ENCODE data around the gene TNNT3. TPM values are rescaled to one million over a fixed set of nuclear protein-coding genes. Genes with fewer than 3 reads are reported as not detected.
"Not testable (repeated sequence)": the region's sequence is repeated elsewhere in the genome, so short reads cannot be mapped to it uniquely, and the experiment has no call there.

Gene TNNT3
- total RNA-seq = not detected in 2 replicates

GRCh38 chr11:1919391-1920127 lies at the start of gene TNNT3:
TSS of gene TNNT3 (plus strand) at chr11:1919703. CDS start at chr11:1922875, 3,172 bp downstream.
- no peak within 1 kb of the TSS for H3K4me3 ChIP-seq (ENCODE audit: low read depth, low read length)
- DNase-seq (ENCODE audit: low read depth) = no peak
- TF ChIP-seq, protein P1, sequence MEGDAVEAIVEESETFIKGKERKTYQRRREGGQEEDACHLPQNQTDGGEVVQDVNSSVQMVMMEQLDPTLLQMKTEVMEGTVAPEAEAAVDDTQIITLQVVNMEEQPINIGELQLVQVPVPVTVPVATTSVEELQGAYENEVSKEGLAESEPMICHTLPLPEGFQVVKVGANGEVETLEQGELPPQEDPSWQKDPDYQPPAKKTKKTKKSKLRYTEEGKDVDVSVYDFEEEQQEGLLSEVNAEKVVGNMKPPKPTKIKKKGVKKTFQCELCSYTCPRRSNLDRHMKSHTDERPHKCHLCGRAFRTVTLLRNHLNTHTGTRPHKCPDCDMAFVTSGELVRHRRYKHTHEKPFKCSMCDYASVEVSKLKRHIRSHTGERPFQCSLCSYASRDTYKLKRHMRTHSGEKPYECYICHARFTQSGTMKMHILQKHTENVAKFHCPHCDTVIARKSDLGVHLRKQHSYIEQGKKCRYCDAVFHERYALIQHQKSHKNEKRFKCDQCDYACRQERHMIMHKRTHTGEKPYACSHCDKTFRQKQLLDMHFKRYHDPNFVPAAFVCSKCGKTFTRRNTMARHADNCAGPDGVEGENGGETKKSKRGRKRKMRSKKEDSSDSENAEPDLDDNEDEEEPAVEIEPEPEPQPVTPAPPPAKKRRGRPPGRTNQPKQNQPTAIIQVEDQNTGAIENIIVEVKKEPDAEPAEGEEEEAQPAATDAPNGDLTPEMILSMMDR (IDR thresholded peaks at IDR 0.05; ENCODE audit: insufficient read depth, low read depth, low read length) = peak; percentile 13

DNA sequence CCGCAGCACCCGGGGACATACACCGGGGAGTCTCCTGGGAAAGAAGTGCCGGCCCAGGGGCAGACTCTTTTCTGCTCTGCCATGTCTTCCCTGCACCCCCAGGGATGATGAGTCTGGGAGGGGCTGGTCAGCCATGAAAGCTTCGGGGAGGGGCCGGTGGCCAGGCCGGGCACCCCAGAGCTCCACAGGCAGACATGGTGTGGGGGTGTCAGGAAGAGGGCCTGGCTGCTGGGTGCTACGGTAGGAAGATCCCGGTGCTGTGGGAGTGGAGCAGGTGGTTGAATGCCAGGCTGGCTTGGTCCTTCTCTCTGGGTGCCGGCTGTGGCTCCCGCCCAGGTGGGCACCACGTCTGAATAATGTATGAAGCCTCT lies 49.2 kb upstream of the TNNT3 start:
- TF ChIP-seq, protein P1 (IDR thresholded peaks at IDR 0.05; ENCODE audit: insufficient read depth, low read depth, low read length) = no peak
- H3K4me3 ChIP-seq (ENCODE audit: low read depth, low read length) = no peak overlapping the region
- no peak for DNase-seq (ENCODE audit: low read depth)

DNA sequence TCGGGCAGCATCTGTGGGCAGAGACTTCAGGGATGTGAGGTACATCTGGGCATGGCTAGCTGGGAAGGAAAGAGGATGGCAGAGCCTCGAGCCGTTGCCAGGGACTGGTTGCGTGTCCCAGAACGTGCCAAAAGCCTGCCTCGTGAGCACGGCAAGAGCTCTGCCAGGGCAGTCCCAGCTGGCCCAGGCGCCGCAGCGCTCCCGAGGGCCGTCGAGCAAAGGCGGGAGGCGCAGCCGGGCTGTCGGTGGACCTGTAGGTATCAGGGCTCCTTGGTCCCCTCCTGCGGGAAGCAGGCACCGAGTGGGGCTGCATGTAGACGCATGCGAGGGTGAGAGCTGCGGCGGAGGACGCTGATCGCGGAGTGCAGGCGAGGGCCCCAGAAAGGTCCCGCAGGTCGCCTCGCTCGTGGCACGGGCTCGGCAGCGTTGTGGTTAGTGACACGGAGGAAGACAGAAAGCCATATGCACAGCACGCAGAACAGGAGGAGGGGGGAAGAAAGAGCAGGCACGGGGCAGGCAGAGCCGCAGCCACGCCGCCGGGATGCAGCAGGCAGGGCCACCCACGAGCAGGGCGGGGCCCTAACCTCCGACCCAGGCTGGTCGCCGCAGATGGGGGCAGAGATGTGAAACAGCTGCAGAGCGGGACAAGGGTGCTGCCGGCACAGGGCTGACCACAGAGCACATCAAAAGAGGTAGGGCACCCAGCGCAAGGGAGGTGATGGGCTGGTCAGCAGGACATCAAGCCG lies 48.6 kb upstream of the TNNT3 start:
- peak; percentile 66 for DNase-seq (ENCODE audit: low read depth)
- peak overlapping the region; percentile 52 for H3K4me3 ChIP-seq (ENCODE audit: low read depth, low read length)
- TF ChIP-seq, protein P1 (IDR thresholded peaks at IDR 0.05; ENCODE audit: insufficient read depth, low read depth, low read length) = no peak

GRCh38 chr11:1871531-1871930 lies 48.0 kb upstream of the TNNT3 start:
- DNase-seq (ENCODE audit: low read depth) = no peak
- TF ChIP-seq, protein P1 (IDR thresholded peaks at IDR 0.05; ENCODE audit: insufficient read depth, low read depth, low read length) = no peak
- peak overlapping the region; percentile 52 for H3K4me3 ChIP-seq (ENCODE audit: low read depth, low read length)

GRCh38 chr11:1872267-1872985 lies 47.1 kb upstream of the TNNT3 start:
- peak overlapping the region; percentile 52 for H3K4me3 ChIP-seq (ENCODE audit: low read depth, low read length)
- TF ChIP-seq, protein P1 (IDR thresholded peaks at IDR 0.05; ENCODE audit: insufficient read depth, low read depth, low read length) = no peak
- no peak for DNase-seq (ENCODE audit: low read depth)

GRCh38 chr11:1873048-1873812 lies 46.3 kb upstream of the TNNT3 start:
- TF ChIP-seq, protein P1 (IDR thresholded peaks at IDR 0.05; ENCODE audit: insufficient read depth, low read depth, low read length) = no peak
- peak overlapping the region; percentile 15 for H3K4me3 ChIP-seq (ENCODE audit: low read depth, low read length)
- peak; percentile 47 for DNase-seq (ENCODE audit: low read depth)

- DNase-seq (ENCODE audit: low read depth); H3K4me3 ChIP-seq (ENCODE audit: low read depth, low read length): not testable (repeated sequence)
Observed at GRCh38 chr11:1873813-1874150, 45.7 kb upstream of the TNNT3 start.

DNA sequence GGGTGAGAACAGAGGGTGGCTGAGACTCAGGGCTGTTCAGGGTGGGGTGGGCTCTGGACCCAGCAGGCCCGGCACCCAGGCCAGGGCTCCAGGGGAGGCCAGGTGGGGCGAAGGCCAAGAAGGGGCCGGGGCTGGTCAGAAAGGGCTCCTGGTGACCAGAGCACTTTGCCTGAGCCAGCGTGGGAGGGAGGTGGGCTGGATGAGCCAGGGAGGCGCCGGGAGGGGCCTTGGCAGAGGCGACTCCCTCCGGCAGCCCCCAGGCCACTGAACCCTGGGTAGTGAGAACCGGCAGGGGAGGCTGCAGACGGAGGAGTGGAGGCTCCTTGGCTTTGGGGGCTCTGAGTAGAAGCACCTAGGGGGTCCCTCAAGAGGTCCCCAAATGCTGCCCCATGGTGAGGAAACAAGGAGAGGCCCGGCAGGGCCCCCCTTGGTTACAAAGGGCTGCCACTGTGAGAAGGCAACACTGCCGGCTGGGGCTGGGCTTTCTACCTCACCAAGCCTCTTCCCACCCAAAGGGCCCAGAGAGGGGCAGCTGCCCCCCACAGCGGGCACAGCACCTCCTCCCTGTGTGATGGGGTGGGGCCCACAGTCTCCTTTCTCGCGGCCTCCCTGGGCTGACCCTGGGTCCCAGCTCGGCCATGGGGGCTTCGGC lies 44.9 kb upstream of the TNNT3 start:
- H3K4me3 ChIP-seq (ENCODE audit: low read depth, low read length); DNase-seq (ENCODE audit: low read depth): not testable (repeated sequence)
